Endothelial cell of umbilical vein (primary cell): ENCODE data around the gene ADGRL3. TPM values are rescaled to one million over a fixed set of nuclear protein-coding genes. Genes with fewer than 3 reads are reported as not detected.

Experiments used
- BruUV-seq: library from RNA; stranded (reverse); fragments of 400-500 nt; replicated peaks from 2 replicates; lab custom pipeline; 2021; lab: Mats Ljungman, UMichigan
- CTCF ChIA-PET: fragments of 300-600, 350-600 bp; sonication (Branson Sonifier 250); formaldehyde crosslinking; loops from one replicate; lab custom pipeline; 2021; ENCODE audit warnings: antibody characterized with exemption, inconsistent platforms; lab: Charles Lee
- POLR2A ChIA-PET: fragments of 300-600, 350-600 bp; sonication (Branson Sonifier 250); formaldehyde crosslinking; loops from one replicate; lab custom pipeline; 2021; ENCODE audit warnings: antibody characterized with exemption, inconsistent platforms; lab: Charles Lee
- DNase-seq: peaks from one replicate; pipeline ENCODE4 v3.0.0-alpha.2; 2011; ENCODE audit warnings: low read depth, low spot score
- FAIRE-seq: peaks from 2 replicates; lab custom pipeline; 2011; peaks lifted over from hg19 to GRCh38; lab: Jason Lieb, UNC
- H2AFZ ChIP-seq: 2 replicates; pipeline ENCODE4 v1.6.0; 2012; ENCODE audit warnings: low read depth, low read length, control low read depth, inconsistent platforms
- H3K27ac ChIP-seq: 2 replicates; pipeline ENCODE4 v1.5.1; 2011; ENCODE audit warnings: low read depth, mild to moderate bottlenecking, control low read depth, low read length, moderate library complexity; ENCODE audit not compliant: insufficient read depth
- H3K27me3 ChIP-seq, 2 experiments: 2 replicates each; pipeline versions ENCODE4 v1.6.0 to v1.6.1; 2011; ENCODE audit warnings: low read length in 2 of 2, mixed read lengths in 1 of 2; ENCODE audit not compliant: control insufficient read depth in 2 of 2, insufficient read depth in 2 of 2
- H3K36me3 ChIP-seq, 2 experiments: 2 replicates in 1 of 2; 3 replicates in 1 of 2; pipeline ENCODE4 v1.5.1; 2011; ENCODE audit warnings: low read length in 2 of 2, mild to moderate bottlenecking in 1 of 2, moderate library complexity in 1 of 2; ENCODE audit not compliant: control insufficient read depth in 2 of 2, insufficient read depth in 2 of 2; ENCODE audit errors: extremely low read depth in 1 of 2
- H3K4me1 ChIP-seq: 3 replicates; pipeline ENCODE4 v1.5.1; 2011; ENCODE audit warnings: mild to moderate bottlenecking, low read length; ENCODE audit not compliant: control insufficient read depth, insufficient read depth; ENCODE audit errors: extremely low read depth
- H3K4me2 ChIP-seq: 2 replicates; pipeline ENCODE4 v1.6.1; 2011; ENCODE audit warnings: low read length, control low read depth, mixed read lengths; ENCODE audit not compliant: insufficient read depth
- H3K4me3 ChIP-seq, 3 experiments: fragments of 200-600 bp in 1 of 3; sonication (generic), shearing (Covaris generic) in 1 of 3; replicated peaks in 1 of 3; 2 replicates each; pipeline ENCODE4 v1.5.1; 2011 to 2016; ENCODE audit warnings: control low read depth in 3 of 3, low read length in 3 of 3, mild to moderate bottlenecking in 2 of 3, inconsistent platforms in 1 of 3, low read depth in 1 of 3, moderate library complexity in 1 of 3; ENCODE audit not compliant: insufficient read depth in 1 of 3
- H3K79me2 ChIP-seq: 2 replicates; pipeline ENCODE4 v1.6.0; 2012; ENCODE audit warnings: low read length, inconsistent platforms; ENCODE audit not compliant: control insufficient read depth, insufficient read depth
- H3K9ac ChIP-seq: replicated peaks from 2 replicates; pipeline ENCODE3; 2011; ENCODE audit warnings: low read length, control low read depth; ENCODE audit not compliant: insufficient read depth; ENCODE audit errors: extremely low read depth
- H3K9me1 ChIP-seq: replicated peaks from 3 replicates; pipeline ENCODE4 v1.6.0; 2011; ENCODE audit warnings: mild to moderate bottlenecking, low read length; ENCODE audit not compliant: control insufficient read depth, insufficient read depth; ENCODE audit errors: extremely low read depth
- H3K9me3 ChIP-seq: replicated peaks from 2 replicates; pipeline ENCODE4 v1.5.1; 2012; ENCODE audit warnings: low read length, inconsistent platforms; ENCODE audit not compliant: control insufficient read depth, insufficient read depth
- H4K20me1 ChIP-seq: replicated peaks from 2 replicates; pipeline ENCODE3; 2011; ENCODE audit warnings: mild to moderate bottlenecking, low read length; ENCODE audit not compliant: control insufficient read depth, insufficient read depth; ENCODE audit errors: extremely low read depth
- EZH2 ChIP-seq: IDR thresholded peaks from 2 replicates; pipeline ENCODE4 v1.6.1; 2012; ENCODE audit warnings: borderline replicate concordance, low read depth, mild to moderate bottlenecking, moderate library complexity, low read length, inconsistent platforms; ENCODE audit not compliant: severe bottlenecking
- FOS ChIP-seq: IDR thresholded peaks from 2 replicates; pipeline ENCODE4 v1.6.1; 2011; ENCODE audit warnings: mild to moderate bottlenecking, low read length, moderate library complexity, borderline replicate concordance; ENCODE audit not compliant: insufficient read depth
- GATA2 ChIP-seq: IDR thresholded peaks from 2 replicates; pipeline ENCODE4 v1.7.0; 2011; ENCODE audit warnings: low read depth, mild to moderate bottlenecking, moderate library complexity, mixed read lengths, low read length; ENCODE audit not compliant: insufficient read length, insufficient read depth
- JUN ChIP-seq: IDR thresholded peaks from 2 replicates; pipeline ENCODE4 v1.6.1; 2011; ENCODE audit warnings: borderline replicate concordance, low read depth; ENCODE audit not compliant: insufficient read length, insufficient read depth
- MYC ChIP-seq: IDR thresholded peaks from one replicate; pipeline ENCODE4 v1.6.1; 2011; ENCODE audit warnings: mild to moderate bottlenecking, low read depth, low read length
- POLR2A ChIP-seq: IDR thresholded peaks from 2 replicates; pipeline ENCODE4 v1.6.1; 2012; ENCODE audit warnings: low read depth, mild to moderate bottlenecking, control low read depth, low read length
- POLR2AphosphoS5 ChIP-seq: IDR thresholded peaks from 2 replicates; pipeline ENCODE4 v1.6.1; 2012; ENCODE audit warnings: low read depth, mild to moderate bottlenecking, control low read depth, low read length, moderate library complexity; ENCODE audit not compliant: insufficient read depth
- dilution Hi-C: fragments of 300-500 bp; cut with MboI; formaldehyde crosslinking; loops from one replicate; pipeline ENCODE4 v1.15.0; 2019; ENCODE audit warnings: low sequenced_read_pairs; ENCODE audit not compliant: extremely low pct_ligation_motif_present
- intact Hi-C: fragments of 100-400 bp; cut with micrococcal nuclease; formaldehyde crosslinking; loops from one replicate; pipeline ENCODE4 v1.10.0; 2022
- polyA plus RNA-seq, 4 experiments: library from polyadenylated mRNA; depleted of rRNA in 3 of 4; stranded (reverse) in 3 of 4; unstranded in 1 of 4; fragments of >200 nt; gene quantifications; 2 replicates each; pipeline versions ENCODE4 v1.2.1 to v1.2.3, GENCODE V29; 2011 to 2012; ENCODE audit warnings: missing spikeins in 1 of 4
- total RNA-seq: library from RNA; stranded (reverse); gene quantifications from 2 replicates; pipeline ENCODE4 v1.2.3, GENCODE V29; 2021
- TF ChIP-seq, protein P1 (sequence below): IDR thresholded peaks from 2 replicates; pipeline ENCODE4 v1.6.1; 2011; ENCODE audit not compliant: insufficient read depth, insufficient read length
- TF ChIP-seq, protein P2 (sequence below), 2 donors: IDR thresholded peaks; 1 replicate in 1 of 2; 2 replicates in 1 of 2; pipeline ENCODE4 v1.5.1; 2011; ENCODE audit warnings: low read length in 2 of 2, mild to moderate bottlenecking in 2 of 2, moderate library complexity in 2 of 2, control low read depth in 1 of 2, inconsistent platforms in 1 of 2, low read depth in 1 of 2; ENCODE audit not compliant: insufficient read depth in 1 of 2; ENCODE audit errors: extremely low read depth in 1 of 2

Gene ADGRL3
- total and polyA plus RNA-seq, 2 donors (not counting 3 experiments of a cell fraction or from before 2014, with no cell fraction given) = not detected

DNA sequence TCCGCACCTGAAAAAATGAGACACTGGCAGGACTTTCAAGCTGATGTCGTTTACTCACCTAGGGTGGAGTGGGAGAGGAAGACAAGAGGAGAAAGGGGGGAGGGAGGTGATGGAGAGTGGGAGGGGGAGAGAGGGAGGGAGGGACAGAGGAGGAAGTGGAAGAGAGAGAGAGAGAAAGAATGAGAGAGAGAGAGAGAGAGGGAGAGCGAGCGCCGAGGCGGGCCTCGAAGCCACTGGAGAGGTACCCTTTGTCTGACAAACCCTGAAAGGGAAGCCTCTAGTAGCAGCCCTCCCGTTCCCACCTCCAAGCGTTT lies 296 bp upstream of the ADGRL3 start:
- H3K9ac ChIP-seq = no peak overlapping the region
- H3K4me2 ChIP-seq = no peak overlapping the region
- no peaks in the 10 kb centered on the region for H4K20me1 ChIP-seq
- TF ChIP-seq GATA2 (no peak), JUN (no peak), POLR2AphosphoS5 (no peak), FOS (no peak), MYC (no peak)
- no peaks in the 10 kb centered on the region for H3K36me3 ChIP-seq
- H2AFZ ChIP-seq = no peak overlapping the region
- BruUV-seq = no TSS peak
- CTCF ChIA-PET = no interaction called here
- dilution Hi-C loops = no loop called here
- intact Hi-C loops = no loop called here
- POLR2A ChIA-PET = no interaction called here
- no peak overlapping the region for H3K4me3 ChIP-seq
- peaks cover 28 to 50% of the 10 kb centered on the region in 2 experiments for H3K27me3 ChIP-seq
- no peaks in the 10 kb centered on the region for H3K4me1 ChIP-seq
- H3K9me1 ChIP-seq = no peaks in the 10 kb centered on the region
- H3K27ac ChIP-seq = no peak overlapping the region
- H3K9me3 ChIP-seq = no peaks in the 10 kb centered on the region
- H3K79me2 ChIP-seq = no peaks in the 10 kb centered on the region
- FAIRE-seq = no peak
- DNase-seq = no peak

DNA sequence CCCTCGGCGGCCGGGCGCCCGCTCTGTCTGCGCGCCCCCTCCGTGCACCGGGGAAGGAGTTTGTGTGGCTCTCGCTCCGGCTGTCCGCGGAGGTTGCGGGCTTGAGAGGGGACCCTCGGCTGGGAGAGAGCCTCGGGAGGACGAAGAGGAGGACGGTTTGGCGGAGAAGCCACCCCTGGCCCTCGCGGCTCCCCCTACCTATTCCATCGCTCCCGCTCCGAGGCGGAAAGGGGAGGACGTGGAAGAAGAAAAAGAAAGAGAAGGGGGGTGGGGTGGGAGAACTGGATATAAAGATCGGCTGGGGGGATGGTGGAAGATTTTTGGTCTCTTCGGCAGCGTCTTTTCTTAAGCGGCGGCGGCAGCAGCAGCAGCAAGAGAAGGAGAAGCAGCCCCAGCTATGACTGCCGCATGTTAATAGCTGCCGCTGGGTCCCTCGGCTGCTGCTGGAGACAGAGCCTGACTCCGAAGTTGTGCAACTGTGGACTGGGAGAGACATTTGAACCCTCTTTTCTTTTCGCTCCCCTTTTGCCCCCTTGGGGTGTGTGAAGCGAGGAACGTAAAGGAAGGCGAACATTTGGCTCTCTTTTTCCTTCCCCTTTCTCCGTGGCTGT lies 895 bp downstream of the ADGRL3 start:
- H3K4me3 ChIP-seq = peak overlapping the region in 1 of 3 experiments; percentile 3
- no peak overlapping the region for H3K9ac ChIP-seq
- H3K79me2 ChIP-seq = no peaks in the 10 kb centered on the region
- no TSS peak for BruUV-seq
- dilution Hi-C loops (no loop called here), intact Hi-C loops (no loop called here)
- H3K27me3 ChIP-seq = peaks cover 28 to 50% of the 10 kb centered on the region in 2 experiments
- H3K9me3 ChIP-seq = no peaks in the 10 kb centered on the region
- CTCF ChIA-PET = no interaction called here
- H3K9me1 ChIP-seq = no peaks in the 10 kb centered on the region
- peak overlapping the region; percentile 67 for H3K4me2 ChIP-seq
- no peak for FAIRE-seq
- H3K4me1 ChIP-seq = no peaks in the 10 kb centered on the region
- no peaks in the 10 kb centered on the region for H3K36me3 ChIP-seq
- DNase-seq = no peak
- H4K20me1 ChIP-seq = no peaks in the 10 kb centered on the region
- H2AFZ ChIP-seq = no peak overlapping the region
- TF ChIP-seq MYC = no peak
- TF ChIP-seq, protein P1, sequence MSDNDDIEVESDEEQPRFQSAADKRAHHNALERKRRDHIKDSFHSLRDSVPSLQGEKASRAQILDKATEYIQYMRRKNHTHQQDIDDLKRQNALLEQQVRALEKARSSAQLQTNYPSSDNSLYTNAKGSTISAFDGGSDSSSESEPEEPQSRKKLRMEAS = no peak
- TF ChIP-seq FOS = no peak
- no peak for TF ChIP-seq JUN
- TF ChIP-seq POLR2AphosphoS5 = no peak
- TF ChIP-seq, protein P2, sequence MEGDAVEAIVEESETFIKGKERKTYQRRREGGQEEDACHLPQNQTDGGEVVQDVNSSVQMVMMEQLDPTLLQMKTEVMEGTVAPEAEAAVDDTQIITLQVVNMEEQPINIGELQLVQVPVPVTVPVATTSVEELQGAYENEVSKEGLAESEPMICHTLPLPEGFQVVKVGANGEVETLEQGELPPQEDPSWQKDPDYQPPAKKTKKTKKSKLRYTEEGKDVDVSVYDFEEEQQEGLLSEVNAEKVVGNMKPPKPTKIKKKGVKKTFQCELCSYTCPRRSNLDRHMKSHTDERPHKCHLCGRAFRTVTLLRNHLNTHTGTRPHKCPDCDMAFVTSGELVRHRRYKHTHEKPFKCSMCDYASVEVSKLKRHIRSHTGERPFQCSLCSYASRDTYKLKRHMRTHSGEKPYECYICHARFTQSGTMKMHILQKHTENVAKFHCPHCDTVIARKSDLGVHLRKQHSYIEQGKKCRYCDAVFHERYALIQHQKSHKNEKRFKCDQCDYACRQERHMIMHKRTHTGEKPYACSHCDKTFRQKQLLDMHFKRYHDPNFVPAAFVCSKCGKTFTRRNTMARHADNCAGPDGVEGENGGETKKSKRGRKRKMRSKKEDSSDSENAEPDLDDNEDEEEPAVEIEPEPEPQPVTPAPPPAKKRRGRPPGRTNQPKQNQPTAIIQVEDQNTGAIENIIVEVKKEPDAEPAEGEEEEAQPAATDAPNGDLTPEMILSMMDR (IDR thresholded peaks at IDR 0.05; ENCODE audit: extremely low read depth in 1 of 2, insufficient read depth in 1 of 2, low read depth in 1 of 2, low read length in 2 of 2) = no peak
- no peak for TF ChIP-seq POLR2A
- TF ChIP-seq GATA2 = no peak
- no peak for TF ChIP-seq EZH2
- no peak overlapping the region for H3K27ac ChIP-seq
- POLR2A ChIA-PET = no interaction called here
